NOMO-1 (cell line): Measurements from ENCODE around the gene USP3.
A peak's percentile ranks its signal among the peaks of the same experiment; 100 is the strongest.
"Not testable (repeated sequence)": the region's sequence is repeated elsewhere in the genome, so short reads cannot be mapped to it uniquely, and the experiment has no call there.

Source experiments
- DNase-seq, 2 experiments: peaks; one replicate each; lab custom pipeline; 2025; ENCODE audit not compliant: unreplicated experiment in 2 of 2; lab: John Stamatoyannopoulos, UW

USP3 gene

DNA sequence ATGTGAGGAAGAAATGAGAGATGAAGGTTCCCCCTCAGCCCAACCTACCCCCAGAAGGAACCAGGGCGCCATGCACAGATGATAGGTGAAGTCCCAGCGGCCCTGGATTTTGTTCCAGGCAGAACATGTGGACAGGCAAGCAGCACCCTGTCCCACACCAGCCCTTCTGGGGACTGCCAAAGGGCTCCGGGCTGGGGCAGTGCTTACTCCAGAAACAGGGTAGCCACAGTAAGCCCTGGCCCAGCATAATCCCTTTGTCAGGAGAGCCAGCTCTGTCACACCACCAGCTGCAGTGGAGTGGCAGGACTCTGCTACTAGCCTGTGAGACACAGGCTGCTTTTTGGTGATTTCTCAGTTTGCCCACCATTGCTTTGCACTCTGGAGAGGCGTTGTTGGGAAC lies 99.1 kb downstream of the USP3 start:
- no peak for DNase-seq

DNA sequence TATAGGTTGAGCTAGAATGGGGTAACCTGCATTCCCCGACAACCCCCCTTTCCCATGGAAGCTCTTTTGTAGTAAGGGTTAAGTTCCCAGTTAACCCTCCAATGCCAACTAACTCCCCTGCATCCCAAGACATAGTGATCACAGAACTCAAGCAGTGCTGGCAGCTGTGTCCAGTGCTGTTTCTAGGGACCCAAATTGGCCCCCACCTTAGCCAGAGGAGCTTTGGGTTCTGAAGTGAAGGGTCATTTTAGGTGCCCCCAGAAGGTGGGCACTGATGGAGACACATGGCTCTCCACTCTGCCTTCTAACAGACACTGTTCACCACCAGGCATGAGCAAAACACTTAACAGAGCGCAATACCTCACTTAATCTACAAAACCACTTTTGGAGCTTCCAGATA lies 99.9 kb downstream of the USP3 start:
- DNase-seq, result no peak

DNA sequence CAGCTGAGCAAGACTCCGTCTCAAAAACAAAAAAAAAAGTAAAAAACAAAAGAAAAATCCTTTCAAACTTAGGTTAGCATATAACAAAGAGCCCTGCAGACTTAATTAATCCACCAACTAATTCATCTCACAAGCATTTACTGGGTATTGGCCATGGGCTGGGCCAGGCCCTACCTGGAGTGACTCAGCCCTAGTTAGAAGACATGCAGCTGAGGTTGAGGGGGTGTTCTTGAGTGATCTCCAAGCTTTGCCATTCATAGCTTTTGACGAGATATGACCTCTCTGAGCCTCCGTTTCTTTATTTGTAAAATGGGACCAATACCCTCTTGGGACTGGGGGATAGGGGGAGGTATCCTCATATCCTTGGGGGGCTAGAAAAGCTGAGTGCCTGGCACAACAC lies 100.6 kb downstream of the USP3 start:
- DNase-seq, result no peak

DNA sequence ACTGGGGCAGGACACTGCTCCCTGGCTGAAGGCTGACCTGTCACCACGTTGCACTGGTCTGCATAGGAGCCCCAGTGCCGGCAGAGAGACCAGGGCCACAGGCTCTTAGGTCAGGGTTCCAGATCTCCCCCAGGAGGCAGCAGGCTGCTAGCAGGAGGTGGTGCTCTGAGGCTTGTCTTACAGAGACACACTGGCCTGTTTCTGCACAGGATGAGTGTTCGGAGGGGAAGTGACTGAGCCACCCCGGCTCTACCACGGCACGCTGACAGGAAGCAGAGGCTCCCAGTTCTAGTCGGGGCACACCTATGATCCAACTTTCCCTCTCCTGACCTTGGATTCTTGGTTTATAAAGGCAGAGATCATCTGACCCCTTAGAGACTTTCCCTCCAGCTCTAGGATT lies 101.4 kb downstream of the USP3 start:
- DNase-seq, result peak in 1 of 2 experiments; percentile 36

DNA sequence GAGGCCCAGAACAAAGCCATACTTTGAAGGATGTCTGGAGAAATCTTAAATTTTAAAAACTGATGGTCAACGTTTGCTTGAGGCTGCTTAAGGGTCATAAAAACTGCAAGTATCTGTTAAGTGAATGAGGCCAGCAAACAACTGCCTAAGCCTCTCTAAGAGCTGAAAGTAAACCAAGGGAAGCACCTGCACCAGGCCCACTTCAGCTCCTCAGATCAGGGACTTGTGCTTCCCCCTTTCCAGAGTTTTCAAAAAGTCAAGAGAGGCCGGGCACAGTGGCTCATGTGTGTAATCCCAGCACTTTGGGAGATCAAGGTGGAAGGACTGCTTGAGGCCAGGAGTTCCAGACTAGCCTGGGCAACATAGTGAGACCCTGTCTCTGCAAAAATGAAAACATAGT lies 101.9 kb downstream of the USP3 start:
- no peak for DNase-seq

DNA sequence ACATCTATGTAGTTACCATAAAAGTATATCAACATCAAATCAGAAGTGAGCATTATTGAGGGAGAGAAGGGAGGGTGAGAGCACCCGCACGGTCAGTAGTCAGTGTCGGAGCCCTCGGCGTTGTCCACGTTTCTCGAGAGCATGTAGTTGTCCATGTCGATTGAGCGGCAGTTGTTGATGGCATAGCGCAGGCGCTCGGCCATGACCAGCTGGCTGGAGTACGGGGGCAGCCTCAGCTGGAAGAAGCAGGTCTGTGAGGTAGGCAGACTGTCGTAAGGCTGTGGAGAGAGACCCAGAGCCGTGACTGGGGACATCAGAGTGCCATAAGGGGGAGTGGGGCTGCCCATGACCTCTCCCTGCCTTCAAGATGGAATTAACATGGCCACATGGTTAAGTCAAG lies 104.6 kb downstream of the USP3 start:
- DNase-seq, result no peak

DNA sequence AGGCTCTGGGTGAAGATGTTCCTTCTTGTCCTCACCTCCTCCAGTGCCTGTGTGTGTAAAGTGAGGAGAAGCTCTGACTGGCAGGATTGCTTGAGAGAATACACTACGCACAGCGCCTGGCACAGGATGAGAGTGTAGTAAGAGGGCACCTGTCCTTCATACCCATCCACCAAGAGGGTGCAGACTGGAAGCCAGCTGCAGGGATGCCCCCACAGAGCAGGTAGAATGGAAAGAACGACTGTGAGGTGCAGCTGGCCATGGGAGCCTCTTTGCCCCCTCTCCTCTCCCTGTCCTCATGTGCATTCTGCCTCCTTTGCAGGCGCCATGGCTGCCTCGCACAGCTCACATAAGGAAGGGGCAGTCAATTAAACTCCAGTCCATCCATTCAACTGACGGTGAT lies 105.1 kb downstream of the USP3 start:
- DNase-seq, result no peak

DNA sequence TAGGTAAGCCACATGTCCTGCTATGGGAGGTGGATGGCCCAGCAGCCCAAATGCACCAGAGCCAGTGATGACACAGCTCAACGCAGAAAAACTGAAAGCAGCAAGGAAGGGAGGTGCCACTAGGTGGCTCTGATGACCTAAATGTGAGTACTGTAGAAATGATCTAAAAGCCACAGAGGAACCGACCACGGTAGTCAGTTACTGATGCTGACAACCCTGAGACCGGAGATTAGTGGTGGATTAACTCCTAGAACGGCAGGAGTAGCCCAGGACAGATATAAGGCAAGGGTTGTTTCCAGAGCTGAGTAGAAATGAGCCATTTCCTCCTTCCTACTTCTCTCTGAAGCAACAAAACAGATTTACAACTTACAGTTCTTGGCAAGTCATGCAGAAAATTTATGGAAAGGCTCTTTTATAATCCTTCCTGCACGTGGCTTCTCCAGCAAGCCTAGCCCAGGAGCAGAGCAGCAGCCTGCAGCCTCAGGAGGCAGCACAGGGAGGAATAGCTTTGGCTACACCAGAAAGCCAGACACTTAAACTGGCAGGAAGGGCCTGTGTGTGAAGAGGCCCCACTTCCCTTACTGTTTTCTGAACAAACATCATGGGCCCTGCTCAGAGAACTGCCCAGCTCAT lies 105.9 kb downstream of the USP3 start:
- peak; percentile 78 to 86 for DNase-seq

DNA sequence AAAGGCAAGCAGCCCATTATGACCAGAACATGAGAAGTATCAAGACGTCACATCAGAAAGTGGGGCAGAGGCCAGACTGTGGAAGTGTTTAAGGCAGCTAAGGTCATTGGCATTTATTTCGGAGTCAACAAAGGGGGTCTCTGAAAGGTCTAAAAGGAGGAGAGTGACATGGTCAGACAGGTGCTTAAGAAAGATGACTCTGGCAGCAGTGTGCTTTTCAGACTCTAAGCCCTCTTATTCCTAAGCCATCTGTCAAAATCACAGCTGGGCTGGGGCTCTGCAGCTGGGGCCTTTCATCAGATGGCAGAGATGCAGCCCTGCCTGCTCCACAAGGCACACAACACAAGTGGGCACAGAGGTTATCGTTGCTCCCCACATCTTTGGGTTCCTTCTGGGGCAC lies 106.8 kb downstream of the USP3 start:
- no peak for DNase-seq

DNA sequence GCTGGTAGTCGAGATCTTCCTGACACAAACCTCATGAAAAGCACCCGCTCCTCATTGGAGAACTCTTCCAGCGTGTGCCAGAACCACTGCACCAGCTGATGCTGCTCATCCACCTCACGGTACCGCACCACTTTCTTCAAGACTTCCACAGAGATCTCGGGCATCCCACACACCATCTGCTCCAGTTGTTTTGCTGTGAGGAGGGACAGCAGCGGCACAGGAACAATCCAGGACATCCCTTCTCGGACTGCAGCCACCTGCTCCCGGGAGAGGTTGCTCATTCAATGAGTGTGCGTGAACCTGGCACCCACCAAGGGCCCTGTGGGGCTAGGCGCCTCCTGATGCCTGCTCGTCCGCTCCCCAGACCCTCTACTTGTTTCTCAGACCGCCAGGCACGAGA lies 107.9 kb downstream of the USP3 start:
- no peak for DNase-seq

DNA sequence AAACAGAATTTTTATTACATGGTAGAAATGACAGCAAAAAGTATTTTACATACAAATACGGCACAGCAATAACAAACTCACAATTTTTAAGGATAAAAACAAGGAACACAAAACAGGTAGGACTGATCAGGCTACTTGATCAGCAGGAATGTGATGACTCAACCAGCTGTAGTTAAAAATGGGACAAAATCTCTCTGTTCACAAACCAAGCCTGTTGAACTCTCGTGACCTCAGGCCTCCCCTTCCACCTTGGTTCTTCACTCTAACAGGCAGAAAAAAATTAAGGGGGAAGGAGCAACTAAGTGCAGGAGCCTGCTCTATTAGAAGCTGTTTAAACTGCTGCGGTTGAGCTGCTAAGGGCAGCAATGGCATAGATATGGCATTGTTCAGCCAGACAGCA lies 111.5 kb downstream of the USP3 start:
- no peak for DNase-seq

DNA sequence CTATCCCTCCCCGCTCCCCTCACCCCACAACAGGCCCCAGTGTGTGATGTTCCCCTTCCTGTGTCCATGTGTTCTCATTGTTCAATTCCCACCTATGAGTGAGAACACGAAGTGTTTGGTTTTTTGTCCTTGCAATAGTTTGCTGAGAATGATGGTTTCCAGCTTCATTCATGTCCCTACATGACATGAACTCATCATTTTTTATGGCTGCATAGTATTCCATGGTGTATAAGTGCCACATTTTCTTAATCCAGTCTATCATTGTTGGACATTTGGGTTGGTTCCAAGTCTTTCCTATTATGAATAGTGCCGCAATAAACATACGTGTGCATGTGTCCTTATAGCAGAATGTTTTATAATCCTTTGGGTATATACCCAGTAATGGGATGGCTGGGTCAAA lies 112.8 kb downstream of the USP3 start:
- not testable (repeated sequence) for DNase-seq

DNA sequence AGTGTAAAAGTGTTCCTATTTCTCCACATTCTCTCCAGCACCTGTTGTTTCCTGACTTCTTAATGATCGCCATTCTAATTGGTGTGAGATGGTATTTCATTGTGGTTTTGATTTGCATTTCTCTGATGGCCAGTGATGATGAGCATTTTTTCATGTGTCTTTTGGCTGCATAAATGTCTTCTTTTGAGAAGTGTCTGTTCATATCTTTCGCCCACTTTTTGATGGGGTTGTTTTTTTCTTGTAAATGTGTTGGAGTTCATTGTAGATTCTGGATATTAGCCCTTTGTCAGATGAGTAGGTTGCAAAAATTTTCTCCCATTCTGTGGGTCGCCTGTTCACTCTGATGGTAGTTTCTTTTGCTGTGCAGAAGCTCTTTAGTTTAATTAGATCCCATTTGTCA lies 113.2 kb downstream of the USP3 start:
- not testable (repeated sequence) for DNase-seq

DNA sequence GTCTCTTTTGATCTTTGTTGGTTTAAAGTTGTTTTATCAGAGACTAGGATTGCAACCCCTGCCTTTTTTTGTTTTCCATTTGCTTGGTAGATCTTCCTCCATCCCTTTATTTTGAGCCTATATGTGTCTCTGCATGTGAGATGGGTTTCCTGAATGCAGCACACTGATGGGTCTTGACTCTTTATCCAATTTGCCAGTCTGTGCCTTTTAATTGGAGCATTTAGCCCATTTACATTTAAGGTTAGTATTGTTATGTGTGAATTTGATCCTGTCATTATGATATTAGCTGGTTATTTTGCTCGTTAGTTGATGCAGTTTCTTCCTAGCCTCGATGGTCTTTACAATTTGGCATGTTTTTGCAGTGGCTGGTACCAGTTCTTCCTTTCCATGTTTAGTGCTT lies 116.4 kb downstream of the USP3 start:
- DNase-seq, result not testable (repeated sequence)

DNA sequence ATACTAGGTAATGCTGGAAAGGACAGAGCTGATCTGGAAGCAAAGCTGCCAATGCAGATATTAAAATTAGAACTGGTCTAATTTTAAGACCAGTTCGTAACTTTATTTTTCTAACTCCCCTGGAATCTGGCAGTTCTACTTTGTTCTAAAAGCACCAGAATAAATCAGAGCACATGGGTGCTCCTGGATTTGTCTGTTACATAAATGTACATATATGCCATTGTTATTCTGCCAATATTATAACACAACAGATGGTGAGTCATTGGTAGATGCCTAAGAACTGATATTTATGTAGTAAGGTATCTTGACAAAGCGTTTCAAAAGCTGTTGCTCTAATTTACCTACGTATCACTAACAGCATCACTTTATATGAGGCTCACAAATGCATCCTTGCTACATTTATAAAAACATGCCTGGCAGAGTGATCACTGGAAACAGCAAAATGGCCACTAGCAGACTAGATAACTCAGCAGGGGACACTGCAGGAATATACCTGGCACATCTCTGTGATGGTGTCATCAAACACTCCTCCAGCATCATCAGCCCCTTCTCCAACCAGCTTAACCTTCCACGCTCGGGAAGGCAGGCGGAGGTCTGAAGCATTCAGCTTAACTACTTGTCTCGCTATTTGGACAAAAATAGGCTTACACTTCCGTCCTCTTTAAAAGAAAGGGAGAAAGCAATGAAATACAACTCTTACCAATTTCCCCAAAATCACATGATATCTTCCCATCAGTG lies 119.0 kb downstream of the USP3 start:
- no peak for DNase-seq

DNA sequence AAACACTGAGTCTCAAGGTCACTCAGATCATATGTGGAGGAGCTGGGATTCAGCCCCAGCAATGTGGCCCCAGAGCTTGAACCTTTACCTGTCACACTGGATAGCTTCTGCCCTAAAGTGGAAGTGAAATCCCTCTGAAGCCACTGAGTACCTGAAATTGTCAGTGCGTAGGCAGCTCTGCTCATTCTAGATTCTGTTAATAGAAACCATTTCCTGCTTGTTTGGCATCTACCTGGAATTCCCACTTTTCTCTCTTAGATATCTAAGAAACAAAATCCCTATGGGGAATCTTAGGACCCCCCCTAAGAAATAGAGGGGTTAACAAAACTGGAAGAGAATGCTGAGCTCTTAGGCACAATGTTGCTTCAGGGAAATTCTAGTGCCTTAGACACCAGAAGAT lies 122.6 kb downstream of the USP3 start:
- DNase-seq, result no peak

DNA sequence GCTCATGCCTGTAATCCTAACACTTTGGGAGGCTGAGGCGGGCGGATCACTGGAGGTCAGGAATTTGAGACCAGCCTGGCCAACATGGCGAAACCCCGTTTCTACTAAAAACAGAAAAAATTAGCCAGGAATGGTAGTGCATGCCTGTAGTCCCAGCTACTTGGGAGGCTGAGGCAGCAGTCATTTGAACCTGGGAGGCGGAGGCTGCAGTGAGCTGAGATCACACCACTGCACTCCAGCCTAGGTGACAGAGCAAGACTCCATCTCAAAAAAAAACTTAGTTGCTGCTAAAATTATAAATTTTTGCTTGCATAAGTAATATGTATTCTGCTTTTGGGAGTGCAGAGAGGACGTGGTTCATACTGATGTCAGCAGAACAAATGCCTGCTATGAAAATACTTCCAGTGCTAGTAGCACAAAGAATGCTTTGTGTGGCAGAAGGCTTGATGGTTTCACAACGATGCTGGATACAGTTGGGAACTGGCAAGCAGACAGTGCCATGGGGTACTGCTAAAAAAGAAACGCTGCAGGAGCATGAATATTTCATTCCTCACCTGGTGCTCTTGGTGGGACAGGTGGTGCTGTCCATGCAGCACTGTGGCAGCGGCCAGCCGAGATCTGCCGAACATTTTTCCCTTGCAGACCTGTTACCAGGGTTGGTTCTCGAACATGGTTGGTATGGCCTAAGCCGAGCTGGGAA lies 123.9 kb downstream of the USP3 start:
- DNase-seq, result no peak

DNA sequence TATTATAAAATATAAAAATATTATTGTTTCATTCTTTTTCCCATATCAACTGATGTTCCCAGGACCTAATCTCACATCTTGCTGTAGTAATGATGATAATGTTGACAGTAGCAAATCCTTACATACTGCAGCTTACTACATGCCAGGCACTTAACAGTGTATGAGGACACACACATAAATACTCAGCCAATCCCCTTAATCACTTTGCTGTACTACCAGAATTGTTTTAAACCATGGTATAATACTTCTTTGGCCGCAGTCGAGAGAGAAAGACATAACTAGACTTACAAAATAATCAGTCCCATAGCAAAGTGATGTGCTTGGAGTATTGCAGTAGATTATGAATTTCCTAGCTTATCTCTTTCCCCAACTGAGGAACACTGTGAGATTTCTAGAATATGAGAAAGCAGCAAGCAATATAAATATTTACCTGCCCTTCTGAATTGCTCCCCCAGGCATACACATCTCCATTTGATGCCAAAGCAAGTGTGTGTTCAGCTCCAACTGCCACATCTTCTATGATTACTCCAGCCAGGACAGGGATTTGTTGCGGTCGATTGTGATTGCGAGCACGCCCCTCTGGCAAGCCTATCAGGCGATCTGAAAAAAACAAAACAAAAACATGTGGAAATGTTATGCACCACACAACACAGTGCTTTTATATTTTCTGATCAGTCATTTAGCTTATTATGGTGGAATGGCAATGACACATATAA lies 125.8 kb downstream of the USP3 start:
- no peak for DNase-seq

DNA sequence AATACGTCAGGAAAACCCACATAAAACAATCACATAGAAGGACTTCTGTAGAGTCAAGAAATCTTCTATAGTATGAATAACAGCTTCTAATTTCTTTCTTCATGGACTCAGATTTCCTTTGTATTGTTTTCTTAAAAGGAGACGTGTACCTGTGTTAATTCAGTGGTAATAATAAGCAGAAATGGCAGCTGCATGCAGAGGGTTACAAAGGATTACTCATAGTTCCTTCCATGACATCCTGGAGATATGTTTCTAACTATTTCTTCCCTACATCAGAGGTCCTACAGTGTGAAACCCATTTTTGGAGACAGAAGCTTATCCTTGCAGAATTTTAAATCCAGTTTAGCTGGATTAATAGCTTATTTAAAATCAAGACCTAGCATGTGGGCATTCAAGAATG lies 128.9 kb downstream of the USP3 start:
- no peak for DNase-seq

DNA sequence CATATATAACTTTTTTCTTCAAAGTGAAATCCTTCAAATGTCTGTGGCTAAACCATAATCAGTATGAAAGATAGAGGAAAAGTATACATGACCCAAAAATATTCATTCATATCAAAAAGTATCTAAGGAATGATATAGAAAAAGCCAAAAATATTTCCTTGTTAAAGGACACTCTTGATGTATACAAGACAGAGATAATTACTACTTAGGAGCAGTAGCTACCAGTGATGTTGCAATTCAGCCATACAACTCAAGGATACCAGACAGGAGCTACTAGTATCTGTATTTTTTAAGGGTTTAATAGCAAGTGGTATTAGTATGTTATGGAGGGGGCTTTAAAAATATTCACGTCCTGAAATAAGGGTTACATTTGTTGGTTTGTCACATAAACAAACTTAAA lies 129.8 kb downstream of the USP3 start:
- no peak for DNase-seq

DNA sequence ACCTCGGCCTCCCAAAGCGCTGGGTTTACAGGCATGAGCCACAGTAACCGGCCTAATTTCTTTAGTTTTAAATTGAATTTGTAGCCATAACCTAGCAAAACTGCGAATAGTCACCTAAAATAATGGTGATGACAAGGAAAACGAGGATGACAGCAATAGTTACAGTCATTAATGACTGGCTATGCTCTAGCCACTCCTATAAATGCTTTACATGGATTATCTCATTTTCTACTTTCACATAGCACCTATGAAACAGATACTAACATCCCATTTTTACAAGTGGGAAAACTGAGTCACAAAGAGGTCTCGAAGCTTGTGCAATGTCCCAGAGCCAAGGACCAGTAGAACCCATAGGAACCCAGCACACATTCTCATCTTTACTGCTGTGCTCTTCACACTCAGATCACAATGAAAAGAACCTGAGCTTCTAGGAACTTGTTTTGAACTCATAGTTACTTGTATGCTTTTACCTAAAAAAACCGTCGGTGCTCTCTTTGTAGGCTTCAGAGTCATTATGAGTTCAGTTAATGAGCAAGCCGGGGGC lies 132.2 kb downstream of the USP3 start:
- DNase-seq, result no peak
